A673 (cell line): Measurements from ENCODE around the gene THSD4. TPM values are rescaled to one million over a fixed set of nuclear protein-coding genes. Genes with fewer than 3 reads are reported as not detected.
"Not testable (repeated sequence)": the region's sequence is repeated elsewhere in the genome, so short reads cannot be mapped to it uniquely, and the experiment has no call there.

Experiments used
- BruUV-seq: library from RNA; stranded (reverse); fragments of 400-500 nt; replicated peaks from 2 replicates; lab custom pipeline; 2021; lab: Mats Ljungman, UMichigan
- CTCF ChIA-PET: fragments of 300-600 bp; sonication (Branson Sonifier 250); formaldehyde crosslinking; loops from one replicate; lab custom pipeline; 2022; ENCODE audit warnings: antibody characterized with exemption; lab: Charles Lee
- POLR2A ChIA-PET: fragments of 300-600 bp; sonication (Branson Sonifier 250); formaldehyde crosslinking; loops from one replicate; lab custom pipeline; 2022; ENCODE audit warnings: antibody characterized with exemption; ENCODE audit not compliant: low non-redundant PET; lab: Charles Lee
- DNase-seq: peaks from one replicate; pipeline ENCODE4 v3.0.0-alpha.2; 2015; ENCODE audit warnings: low spot score
- H3K27ac ChIP-seq: fragments of 200-600 bp; sonication (generic); 2 replicates; pipeline ENCODE4 v1.5.1; 2016; ENCODE audit warnings: mixed run types, low read depth, mild to moderate bottlenecking, mixed read lengths, antibody characterized with exemption, low read length; ENCODE audit not compliant: poor library complexity, severe bottlenecking
- H3K27me3 ChIP-seq: fragments of 200-600 bp; sonication (generic); replicated peaks from 2 replicates; pipeline ENCODE4 v1.6.1; 2017; ENCODE audit warnings: mixed run types, low read depth, mild to moderate bottlenecking, mixed read lengths, antibody characterized with exemption, low read length; ENCODE audit not compliant: insufficient read depth, poor library complexity
- H3K36me3 ChIP-seq: fragments of 200-600 bp; sonication (generic); 2 replicates; pipeline ENCODE4 v1.6.1; 2016; ENCODE audit warnings: mixed run types, mild to moderate bottlenecking, mixed read lengths, antibody characterized with exemption, low read length; ENCODE audit not compliant: insufficient read depth, poor library complexity, severe bottlenecking
- H3K4me1 ChIP-seq: fragments of 200-600 bp; sonication (generic); 2 replicates; pipeline ENCODE4 v1.6.1; 2017; ENCODE audit warnings: mixed run types, mild to moderate bottlenecking, mixed read lengths, antibody characterized with exemption, low read length; ENCODE audit not compliant: insufficient read depth, poor library complexity, severe bottlenecking
- H3K4me3 ChIP-seq: fragments of 200-600 bp; sonication (generic); 2 replicates; pipeline ENCODE4 v1.5.1; 2016; ENCODE audit warnings: low read depth, mixed run types, mild to moderate bottlenecking, mixed read lengths, low read length; ENCODE audit not compliant: poor library complexity, severe bottlenecking
- H3K9me3 ChIP-seq: fragments of 200-600 bp; sonication (generic); 2 replicates; pipeline ENCODE4 v1.6.1; 2016; ENCODE audit warnings: mixed run types, low read depth, mild to moderate bottlenecking, mixed read lengths, antibody characterized with exemption, low read length; ENCODE audit not compliant: poor library complexity, severe bottlenecking
- CTCF ChIP-seq: fragments of 300-800, 200-600 bp; sonication (generic); conservative IDR thresholded peaks from 2 replicates; pipeline ENCODE4 v1.5.1; 2017; ENCODE audit warnings: low read depth, mild to moderate bottlenecking, antibody characterized with exemption, low read length, moderate library complexity, mixed read lengths
- EZH2 ChIP-seq: fragments of 200-600 bp; sonication (generic); IDR thresholded peaks from 2 replicates; pipeline ENCODE4 v1.6.1; 2017; ENCODE audit warnings: borderline replicate concordance, low read depth, mild to moderate bottlenecking, mixed read lengths, antibody characterized with exemption, low read length; ENCODE audit not compliant: poor library complexity, severe bottlenecking
- intact Hi-C: fragments of 100-400 bp; cut with micrococcal nuclease; formaldehyde crosslinking; loops from one replicate; pipeline ENCODE4 v1.10.0; 2022; ENCODE audit not compliant: unreplicated experiment
- total RNA-seq: library from RNA; stranded (reverse); gene quantifications from 2 replicates; pipeline ENCODE4 v1.2.3, GENCODE V29; 2021

The THSD4 gene
- total RNA-seq, 1 experiment from 2014 or later: 2.4 TPM

GRCh38 chr15:71366926-71367325 lies 251.7 kb downstream of the THSD4 start:
- Histone ChIP-seq H3K36me3 (no peaks in the 10 kb centered on the region), H3K4me1 (peaks cover 6% of the 10 kb centered on the region), H3K9me3 (no peaks in the 10 kb centered on the region), H3K4me3 (no peak overlapping the region), H3K27me3 (no peaks in the 10 kb centered on the region), H3K27ac (no peak overlapping the region)
- DNase-seq: no peak
- CTCF ChIA-PET: no interaction called here
- POLR2A ChIA-PET: interaction anchor here (0.7 kb wide), 1 partner anchor 294 kb away, joined by 4 read pairs; no protein-coding TSS in a partner anchor
- intact Hi-C loops: no loop called here
- no TSS peak for BruUV-seq
- TF ChIP-seq EZH2 (no peak), CTCF (no peak)

GRCh38 chr15:71367737-71368136 lies 252.5 kb downstream of the THSD4 start:
- H3K4me1 ChIP-seq, BruUV-seq, H3K9me3 ChIP-seq, H3K27ac ChIP-seq, intact Hi-C loops, POLR2A ChIA-PET, DNase-seq, H3K27me3 ChIP-seq, H3K36me3 ChIP-seq, H3K4me3 ChIP-seq, CTCF ChIA-PET: not testable (repeated sequence)

GRCh38 chr15:71372769-71373168 lies 257.5 kb downstream of the THSD4 start:
- H3K27me3 ChIP-seq, CTCF ChIA-PET, H3K9me3 ChIP-seq, POLR2A ChIA-PET, H3K4me1 ChIP-seq, BruUV-seq, intact Hi-C loops, DNase-seq, H3K27ac ChIP-seq, H3K36me3 ChIP-seq, H3K4me3 ChIP-seq: not testable (repeated sequence)

GRCh38 chr15:71373917-71374316 lies 258.6 kb downstream of the THSD4 start:
- intact Hi-C loops: no loop called here
- Histone ChIP-seq H3K27me3 (no peaks in the 10 kb centered on the region), H3K9me3 (no peaks in the 10 kb centered on the region), H3K4me1 (no peaks in the 10 kb centered on the region), H3K27ac (no peak overlapping the region), H3K36me3 (no peaks in the 10 kb centered on the region), H3K4me3 (no peak overlapping the region)
- no TSS peak for BruUV-seq
- TF ChIP-seq EZH2 (no peak), CTCF (no peak)
- POLR2A ChIA-PET: interaction anchor here (0.7 kb wide), 1 partner anchor 142 kb away, joined by 3 read pairs; no protein-coding TSS in a partner anchor
- CTCF ChIA-PET: no interaction called here
- DNase-seq: no peak
